NCI-H748 treated with DMSO at 0.1 percent for 48 hours (cell line): ENCODE results near the gene KNDC1.

Experiments
- DNase-seq: peaks from one replicate; lab custom pipeline; 2025; lab: John Stamatoyannopoulos, UW

KNDC1 gene

DNA sequence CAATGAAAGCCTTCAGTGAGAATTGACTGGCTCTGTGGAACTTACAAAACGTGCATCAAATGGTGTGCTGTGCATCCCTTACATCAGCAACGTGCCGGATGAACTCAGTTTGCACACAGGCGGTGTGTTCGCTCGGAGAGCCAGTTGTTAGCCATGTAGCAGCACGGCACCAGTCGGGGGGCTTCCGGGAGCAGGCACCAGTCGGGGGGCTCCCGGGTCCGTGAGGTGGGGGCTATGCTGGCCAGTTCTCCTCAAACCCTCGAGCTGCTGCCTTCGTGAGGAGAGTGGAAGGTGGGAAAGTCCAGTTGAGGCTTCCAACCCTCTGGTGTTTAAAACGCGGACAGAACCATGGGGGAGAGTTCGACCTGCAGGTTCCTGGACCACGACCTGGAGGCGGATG is 35.1 kb downstream of the KNDC1 start:
- DNase-seq, result no peak

DNA sequence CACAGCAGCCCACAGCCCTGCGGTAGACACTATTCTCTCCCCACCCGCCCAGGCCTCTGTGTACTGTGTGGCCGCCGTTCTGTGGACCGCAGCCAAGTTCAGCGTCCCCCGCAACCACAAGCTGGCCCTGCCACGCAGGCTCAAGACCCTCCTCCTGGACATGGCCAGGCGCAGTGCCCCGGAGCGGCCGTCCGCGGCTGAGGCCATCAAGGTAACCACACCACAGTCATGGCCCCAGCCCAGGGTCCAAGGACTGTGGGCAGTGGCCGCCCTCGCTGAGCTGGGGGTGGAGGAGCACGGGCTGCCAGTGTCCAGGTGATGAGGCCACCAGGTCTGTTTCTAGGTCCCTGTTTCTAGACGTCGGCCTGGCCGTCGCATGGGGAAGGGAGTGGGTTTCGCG is 35.6 kb downstream of the KNDC1 start:
- DNase-seq, result no peak

DNA sequence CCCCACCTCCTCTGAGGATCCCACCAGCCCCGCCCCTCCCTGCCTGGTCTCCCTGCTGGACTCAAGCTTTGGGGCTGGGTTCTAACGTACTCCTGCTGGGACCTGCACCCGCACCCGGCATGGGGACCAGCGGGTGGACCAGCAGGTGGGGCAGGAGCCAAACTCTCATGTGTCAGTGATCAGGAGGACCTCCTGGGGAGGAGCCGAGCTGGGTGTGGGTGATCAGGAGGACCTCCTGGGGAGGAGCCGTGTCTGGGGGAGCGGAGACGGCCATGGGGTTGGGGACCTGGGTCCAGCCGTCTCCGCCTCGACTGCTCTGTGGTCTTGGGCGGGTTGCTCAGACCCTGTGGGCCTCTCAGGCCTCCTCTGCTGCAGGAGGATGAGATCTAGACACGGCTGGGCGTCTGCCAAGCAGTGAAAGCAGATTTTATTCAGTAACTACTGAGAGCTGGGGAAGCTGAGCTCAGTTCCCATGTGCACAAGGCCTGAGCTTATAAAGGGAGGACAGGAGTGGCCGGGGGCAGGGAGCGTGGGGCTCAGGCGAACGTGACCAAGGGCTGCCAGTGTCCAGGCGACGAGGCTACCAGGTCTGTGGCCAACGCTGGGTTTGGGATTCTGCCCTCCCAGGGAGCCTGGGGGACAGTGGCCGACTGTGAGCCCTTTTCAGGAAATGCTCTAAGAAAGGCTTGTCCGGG is 36.3 kb downstream of the KNDC1 start:
- DNase-seq, result no peak

DNA sequence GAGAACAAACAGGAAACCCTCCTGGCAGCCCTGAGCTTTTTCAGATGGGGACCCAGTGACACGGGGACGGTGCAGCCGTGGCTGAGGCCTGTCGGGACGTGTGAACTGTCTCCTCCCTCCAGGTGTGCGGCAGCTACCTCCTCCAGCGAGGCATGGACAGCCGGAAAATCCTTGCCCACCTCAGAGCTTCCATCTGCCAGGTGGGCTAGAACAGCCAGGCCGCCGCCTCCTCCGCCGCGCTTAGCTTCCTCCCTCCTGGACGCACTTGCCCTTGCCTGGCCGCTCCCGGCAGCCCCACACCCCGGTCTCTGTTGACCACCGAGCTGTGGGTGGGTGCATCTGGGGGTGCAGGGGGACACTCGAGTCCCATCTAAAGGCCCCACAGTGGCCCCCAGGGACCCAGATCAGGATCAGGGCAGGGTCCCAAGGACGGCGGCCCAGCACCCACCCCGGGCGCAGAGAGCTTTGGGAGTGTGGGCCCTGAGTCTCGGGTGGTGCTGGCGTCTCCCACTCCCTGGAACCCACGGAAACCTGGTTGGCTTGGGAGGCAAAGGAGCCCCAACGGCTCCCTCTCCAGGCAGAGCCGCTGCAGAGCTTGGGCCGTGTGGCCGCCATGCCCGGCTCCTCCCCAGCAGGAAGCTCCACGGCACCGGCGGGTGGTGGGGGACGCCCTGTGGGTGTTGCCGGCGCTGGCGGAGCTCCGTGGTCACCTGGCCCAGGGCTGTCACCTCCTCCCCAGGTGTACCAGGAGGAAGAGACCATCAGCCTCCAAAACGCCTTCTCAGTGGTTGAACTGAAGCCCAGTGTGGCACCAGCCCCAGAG is 37.1 kb downstream of the KNDC1 start:
- no peak for DNase-seq

DNA sequence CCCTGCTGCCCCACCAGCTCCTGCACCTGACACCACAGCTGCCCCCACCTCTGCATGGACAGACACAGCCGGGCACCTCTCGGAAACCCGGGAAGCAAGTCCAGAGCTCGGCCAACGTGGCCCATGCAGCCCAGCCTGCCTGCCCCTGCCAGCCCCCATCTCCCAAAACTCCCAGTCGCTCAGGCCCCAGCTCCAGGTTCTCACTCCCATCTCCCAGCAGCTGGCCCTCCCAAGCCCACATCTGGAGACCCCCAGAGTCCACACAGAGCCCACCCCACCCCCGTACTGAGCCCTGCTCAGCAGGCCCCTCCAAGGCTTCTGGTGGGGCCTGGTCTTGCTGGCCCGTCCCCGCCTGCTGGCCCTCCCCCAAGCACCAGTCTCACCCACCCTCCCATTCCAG is 37.8 kb downstream of the KNDC1 start:
- no peak for DNase-seq

DNA sequence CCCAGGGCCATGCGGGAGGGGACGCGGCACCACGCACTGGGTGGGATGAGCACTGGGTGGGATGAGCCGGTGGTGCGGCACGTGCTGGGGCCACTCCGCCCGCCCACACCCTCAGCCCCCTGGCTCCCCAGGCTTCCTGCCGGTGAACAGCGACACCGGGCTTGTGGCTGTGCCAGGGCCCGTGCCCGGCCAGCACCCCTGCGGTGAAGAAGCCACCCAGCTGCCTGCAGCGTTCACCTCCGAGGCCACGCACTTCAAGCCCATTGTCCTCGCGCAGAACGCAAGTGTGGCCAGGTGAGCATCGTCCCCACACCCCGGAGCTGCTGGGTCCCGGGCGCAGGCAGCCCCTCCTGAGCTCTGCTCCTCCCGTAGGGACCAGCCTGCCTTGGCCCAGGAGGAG is 38.2 kb downstream of the KNDC1 start:
- no peak for DNase-seq

DNA sequence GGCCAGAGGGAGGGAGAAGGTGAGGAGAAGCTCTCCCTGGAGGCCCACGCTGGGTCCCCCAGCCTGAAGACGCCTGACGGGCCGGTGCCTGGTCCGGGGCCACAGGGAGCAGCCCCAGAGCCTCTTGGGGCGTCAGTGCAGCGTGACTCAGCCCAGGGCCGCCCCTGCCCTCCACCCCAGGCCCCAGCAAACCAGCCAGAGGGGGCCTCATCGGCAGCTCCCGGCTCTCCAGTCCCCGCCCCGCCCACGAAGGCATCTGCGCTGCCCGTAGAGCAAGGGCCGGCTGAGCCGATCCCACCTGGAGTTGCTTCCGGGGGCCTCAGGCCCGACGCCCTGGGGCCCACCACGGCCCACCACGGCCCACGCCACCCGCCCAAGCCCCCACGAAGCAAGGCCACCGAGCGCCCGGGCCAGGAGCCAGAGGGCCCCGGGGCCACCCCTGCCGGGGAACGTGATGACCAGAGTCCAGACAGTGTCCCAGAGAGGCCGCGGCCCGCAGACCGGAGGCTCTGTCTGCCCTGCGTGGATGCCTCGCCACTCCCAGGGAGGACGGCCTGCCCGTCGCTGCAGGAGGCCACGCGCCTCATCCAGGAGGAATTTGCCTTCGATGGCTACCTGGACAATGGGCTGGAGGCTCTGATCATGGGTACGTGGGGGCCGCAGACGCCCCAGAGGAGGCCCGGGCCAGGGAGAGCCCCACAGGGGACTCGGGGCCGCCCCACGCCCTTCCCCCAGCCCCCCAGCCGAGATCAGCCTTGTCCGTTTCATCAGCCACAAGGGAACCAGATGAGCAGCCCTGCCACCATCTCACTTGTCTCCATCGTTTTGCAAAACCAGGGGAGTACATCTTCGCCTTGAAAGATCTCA is 38.8 kb downstream of the KNDC1 start:
- DNase-seq, result no peak

DNA sequence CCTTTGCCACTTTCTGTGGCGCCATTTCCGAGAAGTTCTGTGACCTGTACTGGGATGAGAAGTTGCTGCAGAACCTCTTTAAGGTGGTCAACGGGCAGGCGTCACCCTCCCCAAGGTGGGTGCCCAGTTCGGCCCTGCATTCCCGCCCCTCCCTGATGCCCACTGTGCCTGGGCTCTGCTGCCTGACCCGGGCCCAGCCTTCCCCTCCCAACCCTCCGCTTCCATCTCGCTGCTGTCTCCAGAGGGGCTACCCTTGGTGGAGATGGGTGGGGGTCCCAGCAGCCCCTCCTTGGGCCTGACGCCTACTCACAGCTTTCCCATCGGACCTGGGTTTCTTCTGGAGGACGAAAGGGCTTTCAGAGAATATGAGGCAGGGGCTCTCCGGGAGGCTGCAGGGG is 39.5 kb downstream of the KNDC1 start:
- DNase-seq, result no peak

DNA sequence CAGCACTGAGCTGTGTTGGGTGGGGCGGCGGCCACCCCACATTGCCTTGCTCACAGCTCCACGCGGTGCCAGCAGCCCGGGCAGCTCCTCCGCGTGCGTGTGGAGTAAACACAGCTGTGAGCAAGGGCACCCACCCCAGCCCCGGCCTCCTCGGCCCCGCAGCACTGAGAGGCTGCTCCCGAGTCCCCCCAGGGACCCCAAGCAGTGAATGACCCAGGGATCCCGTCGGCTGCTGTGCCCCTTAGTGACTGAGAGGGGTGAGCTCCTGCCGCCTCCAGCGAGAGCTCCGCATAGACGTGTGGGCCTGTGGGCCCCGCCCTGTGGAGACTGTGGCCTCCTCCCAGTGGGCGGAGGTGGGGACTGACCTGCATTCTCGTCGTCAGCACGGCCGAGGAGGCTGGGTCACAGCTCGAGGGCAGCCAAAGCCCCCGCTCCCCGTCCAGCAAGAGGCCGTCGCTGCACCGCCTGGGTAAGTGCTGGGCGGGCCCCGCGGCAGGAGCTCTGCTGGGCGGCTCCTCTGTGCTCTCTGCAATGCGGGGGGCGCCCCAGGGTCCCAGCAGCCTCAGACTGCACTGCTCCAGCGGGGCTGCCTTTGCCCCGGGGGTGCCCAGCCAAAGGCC is 40.1 kb downstream of the KNDC1 start:
- no peak for DNase-seq

DNA sequence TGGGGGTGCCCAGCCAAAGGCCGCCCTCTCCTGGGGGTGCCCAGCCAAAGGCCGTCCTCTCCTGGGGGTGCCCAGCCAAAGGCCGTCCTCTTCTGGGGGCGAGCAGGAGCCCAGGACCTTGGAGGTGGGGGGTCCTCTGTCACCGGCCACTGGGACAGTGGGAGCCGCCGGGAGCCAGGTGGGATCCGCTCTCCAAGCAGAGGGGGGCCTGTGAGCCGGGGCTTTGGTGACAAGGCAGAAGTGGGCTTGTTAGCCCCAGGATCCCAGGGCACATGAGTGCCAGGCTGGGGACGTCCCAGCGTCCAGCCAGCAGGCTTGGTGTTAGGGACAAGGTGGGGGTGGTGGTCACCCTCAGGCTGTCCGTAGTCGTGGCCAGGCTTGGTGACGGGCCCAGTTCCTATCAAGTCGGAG is 40.6 kb downstream of the KNDC1 start:
- no peak for DNase-seq

DNA sequence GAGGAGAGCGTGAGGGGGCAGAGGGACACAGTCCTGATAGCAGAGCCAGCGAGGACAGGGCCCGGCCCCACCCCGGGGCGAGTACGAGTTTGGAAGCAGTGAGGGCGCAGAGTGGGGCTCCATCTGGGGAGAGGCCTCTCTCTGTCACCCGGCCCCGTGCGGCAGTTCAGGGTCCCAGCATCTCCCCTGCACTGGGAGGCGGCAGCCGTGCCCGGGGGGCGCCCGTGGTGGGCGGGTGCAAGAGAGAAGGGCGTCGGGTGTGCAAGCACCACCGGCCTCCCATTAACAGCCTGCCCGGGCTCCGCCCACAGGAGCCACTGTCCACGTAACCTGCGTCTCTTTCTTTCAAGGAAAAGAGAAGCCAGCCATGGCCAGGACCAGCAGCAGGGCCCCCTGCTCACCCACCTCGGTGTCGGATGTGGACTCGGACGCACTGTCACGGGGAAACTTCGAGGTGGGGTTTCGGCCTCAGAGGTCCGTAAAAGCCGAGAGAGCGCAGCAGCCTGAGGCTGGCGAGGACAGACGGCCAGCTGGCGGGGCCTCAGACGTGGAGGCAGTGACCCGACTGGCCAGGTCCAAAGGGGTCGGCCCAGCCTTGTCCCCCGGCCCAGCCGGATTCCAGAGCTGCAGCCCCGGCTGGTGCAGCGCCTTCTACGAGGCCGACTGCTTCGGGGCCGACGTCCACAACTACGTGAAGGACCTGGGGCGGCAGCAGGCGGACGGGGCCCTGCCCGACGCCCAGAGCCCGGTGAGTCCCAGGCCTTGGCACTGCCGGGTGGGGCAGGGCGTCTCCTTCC is 41.3 kb downstream of the KNDC1 start:
- DNase-seq, result no peak

DNA sequence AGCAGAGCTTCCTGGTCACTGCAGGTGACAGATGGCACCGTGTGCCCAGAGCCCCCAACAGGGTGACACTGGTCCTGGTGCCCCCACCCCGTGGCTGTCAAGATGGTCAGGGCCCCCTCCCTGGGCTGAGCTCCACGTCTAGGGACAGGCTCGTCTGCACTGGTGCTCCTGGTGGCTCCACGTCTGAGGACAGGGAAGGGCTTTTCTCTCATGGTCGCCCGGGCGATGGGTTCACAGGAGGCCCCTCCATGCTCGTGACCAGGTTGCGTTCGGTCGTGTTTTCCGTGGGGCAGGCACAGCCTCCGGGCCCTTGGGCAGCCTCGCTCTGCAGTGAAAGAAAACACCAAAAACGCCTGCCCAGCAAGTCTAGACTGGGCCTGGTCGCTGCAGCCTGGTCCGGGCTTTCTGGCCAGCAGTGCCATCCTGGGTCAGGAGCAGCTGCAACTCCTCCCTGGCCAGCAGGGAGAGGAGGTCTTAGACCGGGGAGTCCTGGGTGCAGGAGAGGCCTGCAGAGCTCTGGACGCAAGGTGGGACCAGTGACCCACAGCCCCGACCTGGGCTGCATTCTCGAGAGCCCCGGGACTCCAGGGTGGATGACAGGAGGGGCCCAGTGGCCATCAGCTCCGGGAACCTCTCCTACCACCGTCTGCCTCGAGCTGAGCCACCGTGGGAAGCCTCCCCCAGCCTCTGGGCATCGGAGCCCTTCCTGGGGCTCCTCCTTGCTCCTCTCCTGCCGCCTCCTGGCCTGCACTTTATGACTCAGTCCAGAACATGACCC is 42.1 kb downstream of the KNDC1 start:
- no peak for DNase-seq

DNA sequence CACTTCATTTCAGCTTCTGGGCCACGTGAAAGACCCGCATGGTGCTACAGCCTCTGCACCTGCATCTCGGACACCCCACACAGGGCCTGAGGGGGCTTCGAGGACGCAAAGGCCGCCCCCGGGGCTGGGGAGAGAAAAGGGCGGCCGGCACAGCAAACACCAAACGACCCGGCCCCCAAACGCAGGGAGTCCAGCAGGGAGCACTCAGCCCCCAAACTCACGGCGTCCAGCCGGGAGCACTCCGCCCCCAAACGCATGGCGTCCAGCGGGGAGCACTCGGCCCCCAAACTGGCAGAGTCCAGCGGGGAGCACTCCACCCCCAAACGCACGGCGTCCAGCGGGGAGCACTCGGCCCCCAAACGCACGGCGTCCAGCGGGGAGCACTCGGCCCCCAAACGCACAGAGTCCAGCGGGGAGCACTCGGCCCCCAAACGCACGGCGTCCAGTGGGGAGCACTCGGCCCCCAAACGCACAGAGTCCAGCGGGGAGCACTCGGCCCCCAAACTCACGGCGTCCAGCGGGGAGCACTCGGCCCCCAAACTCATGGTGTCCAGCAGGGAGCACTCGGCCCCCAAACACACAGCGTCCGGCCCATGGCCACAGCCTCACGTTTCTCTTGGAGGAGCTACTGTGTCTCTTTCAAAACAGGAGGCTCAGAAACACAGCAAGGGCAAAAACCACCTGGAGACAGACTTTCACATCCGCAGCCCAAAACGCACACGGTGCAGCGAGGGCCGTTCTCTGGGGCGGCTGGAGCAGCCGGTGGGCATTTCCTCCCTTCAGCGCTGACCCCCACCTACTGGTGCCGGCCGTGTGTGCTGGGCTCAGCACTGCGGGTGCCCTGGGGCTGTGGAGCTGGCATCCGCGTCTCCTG is 43.0 kb downstream of the KNDC1 start:
- no peak for DNase-seq

DNA sequence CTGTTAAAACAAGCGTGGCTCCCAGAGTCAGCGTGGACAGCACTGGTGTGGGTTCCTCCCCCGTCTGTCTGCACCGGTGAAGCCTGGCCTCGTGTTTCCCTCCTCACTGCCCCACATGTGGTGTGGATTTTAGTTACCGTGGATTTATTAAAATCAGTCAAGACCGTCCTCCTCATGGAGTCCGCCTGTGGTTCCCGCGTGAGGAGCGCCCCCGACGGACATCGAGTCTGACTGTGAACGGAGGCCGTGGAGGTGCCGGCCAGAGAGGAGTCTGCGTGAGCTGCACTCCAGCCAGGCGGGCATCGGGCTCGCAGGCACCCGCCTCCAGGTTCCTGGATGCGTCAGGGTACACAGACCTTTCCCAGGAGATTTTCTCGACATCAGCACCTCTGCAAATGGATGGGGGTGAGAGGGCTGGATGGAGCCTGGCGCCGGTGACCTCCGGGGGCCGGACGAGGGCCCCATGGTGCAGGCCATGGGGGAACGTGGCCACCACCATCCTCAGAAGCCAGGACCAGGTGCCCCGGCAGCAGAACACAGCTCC is 43.7 kb downstream of the KNDC1 start:
- no peak for DNase-seq

DNA sequence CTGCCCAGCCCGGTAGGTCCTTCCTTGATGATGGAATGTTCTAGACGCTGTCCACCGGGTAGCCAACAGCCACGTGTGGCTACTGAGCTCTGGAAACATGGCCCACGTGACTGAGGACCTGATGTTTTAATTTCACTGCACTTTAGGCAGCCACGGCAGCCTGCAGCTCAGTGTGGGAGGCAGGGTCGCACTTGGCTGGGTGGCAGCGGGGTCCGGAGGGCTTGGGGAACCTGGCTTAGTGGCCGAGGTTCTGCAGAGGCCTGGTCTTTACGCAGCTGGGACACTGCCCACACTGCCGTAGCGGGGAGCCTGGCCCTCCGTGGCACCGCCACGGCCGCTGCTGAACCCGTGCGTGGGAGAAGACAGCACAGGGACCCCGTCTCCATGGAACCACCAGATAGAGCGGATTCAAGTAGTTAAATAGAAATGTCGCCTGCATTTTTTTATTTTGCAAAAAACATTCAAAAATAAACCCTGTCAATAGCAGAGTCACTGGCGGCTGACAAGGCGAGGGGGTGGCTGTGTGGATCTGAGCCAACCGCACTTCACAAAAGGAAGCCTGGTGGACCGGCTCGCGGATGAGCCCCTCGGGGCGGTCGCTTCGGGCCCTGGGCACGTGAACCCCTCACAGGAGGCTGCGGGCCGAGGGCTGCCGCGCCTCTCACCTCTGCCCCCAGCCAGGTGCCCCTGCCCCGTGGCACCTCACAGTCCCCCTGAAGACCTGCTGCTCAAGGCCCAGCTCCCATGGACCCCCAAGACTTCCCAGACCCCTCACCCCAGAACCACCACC is 44.4 kb downstream of the KNDC1 start:
- DNase-seq, result no peak

DNA sequence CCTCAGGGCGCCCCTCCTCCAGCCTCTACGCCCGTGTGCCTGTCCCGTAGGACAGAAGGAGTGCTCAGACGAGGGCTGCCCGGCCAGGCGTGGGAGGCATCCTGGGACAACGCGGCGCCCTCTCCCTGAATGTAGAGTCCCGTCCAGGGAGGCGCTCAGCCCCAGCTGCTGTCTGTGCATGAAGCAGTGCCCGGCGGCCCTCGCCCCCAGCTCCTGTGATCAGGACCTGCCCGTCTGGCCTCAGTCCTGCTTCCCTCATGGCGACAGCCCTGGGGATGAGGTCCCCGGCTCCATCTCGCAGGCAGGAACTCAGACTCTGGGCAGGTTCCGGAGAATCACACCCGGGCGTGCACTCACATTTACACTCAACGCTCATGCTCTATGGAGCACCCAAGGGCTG is 45.1 kb downstream of the KNDC1 start:
- DNase-seq, result no peak

DNA sequence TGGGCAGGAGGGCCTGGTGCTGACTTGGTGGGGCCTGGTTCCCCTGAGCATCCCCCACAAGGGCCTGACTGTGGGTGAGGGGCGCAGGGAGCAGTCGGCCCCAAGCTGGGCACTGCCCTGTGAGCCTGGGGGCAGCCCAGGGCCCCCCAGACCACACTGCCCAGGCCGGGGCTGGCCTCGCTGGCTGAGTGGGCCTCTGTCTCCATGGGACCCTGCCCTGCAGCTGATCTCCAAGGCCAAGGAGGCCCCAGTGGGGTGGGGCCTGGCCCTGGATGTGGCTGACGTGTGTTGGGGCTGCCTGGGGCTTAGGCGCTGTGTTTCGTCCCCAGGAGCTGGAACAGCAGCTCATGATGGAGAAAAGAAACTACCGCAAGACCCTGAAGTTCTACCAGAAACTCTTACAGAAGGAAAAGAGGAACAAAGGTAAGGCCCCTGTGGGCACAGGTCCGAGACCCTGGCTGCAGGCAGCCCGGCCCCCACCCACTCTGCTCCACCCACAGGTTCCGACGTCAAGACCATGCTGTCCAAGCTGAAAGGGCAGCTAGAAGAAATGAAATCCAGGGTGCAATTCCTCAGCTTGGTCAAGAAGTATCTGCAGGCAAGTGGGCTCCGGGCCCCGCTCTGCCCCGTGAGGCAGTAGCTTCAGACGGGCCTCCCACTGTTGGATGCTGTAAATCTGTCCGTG is 46.5 kb downstream of the KNDC1 start:
- no peak for DNase-seq

DNA sequence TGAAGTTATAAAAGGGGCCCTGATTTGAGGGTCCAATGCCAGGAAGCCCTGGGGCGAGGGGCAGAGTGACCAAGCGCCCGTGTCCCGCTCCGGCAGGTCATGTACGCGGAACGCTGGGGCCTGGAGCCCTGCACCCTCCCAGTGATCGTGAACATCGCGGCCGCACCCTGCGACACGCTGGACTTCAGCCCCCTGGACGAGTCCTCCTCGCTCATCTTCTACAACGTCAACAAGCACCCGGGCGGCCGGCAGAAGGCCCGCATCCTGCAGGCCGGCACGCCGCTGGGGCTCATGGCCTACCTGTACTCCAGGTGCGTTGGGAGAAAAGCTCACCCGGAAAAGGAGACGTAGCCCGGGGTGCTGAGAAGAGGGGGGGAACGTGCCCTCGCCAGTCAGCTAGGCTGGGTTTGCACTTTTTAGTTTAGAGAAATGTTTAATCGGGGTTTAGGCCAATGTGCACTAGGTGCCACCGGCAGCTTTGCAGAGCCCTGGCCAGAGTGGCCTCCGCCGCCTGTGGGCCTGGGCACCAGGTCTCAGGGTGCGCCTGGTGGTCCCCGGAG is 47.1 kb downstream of the KNDC1 start:
- no peak for DNase-seq
